DND-41 (cell line): ENCODE measurements around the gene KAT6B.

Experiments used
- CTCF ChIP-seq: IDR thresholded peaks from 2 replicates; pipeline ENCODE4 v1.5.1; 2012; ENCODE audit warnings: borderline replicate concordance, low read length, moderate library complexity, mild to moderate bottlenecking; ENCODE audit not compliant: poor library complexity, severe bottlenecking; ENCODE audit errors: extremely low read depth
- EZH2 ChIP-seq: IDR thresholded peaks from 3 replicates; pipeline ENCODE4 v1.6.1; 2012; ENCODE audit warnings: borderline replicate concordance, low read depth, mild to moderate bottlenecking, moderate library complexity, low read length, inconsistent platforms; ENCODE audit not compliant: severe bottlenecking

GRCh38 chr10:75015442-75015841, 189.0 kb downstream of the KAT6B start:
- no peak for TF ChIP-seq CTCF
- TF ChIP-seq EZH2, result no peak
